Measurements from ENCODE around the gene FRMD4A.

DNA sequence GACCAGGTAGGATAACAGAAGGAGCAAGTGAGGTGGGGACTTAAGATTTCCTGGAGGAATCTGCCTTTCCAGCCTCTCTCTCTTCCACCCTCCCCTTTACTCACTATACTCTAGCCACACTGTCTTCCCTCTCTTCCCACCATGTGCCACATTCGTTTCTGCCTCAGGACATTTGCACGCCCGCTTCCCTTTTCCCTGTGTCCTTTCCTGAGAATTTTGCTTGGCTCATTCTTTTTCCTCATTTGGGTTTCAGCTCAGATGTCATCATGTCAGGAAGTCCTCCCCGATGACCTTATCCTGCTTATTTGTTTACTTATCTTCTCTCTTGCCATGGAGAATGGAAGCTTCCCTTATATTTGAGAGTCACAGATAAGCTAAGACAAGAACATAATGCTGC, 380.2 kb downstream of the FRMD4A start:
- TF ChIP-seq, protein P1, sequence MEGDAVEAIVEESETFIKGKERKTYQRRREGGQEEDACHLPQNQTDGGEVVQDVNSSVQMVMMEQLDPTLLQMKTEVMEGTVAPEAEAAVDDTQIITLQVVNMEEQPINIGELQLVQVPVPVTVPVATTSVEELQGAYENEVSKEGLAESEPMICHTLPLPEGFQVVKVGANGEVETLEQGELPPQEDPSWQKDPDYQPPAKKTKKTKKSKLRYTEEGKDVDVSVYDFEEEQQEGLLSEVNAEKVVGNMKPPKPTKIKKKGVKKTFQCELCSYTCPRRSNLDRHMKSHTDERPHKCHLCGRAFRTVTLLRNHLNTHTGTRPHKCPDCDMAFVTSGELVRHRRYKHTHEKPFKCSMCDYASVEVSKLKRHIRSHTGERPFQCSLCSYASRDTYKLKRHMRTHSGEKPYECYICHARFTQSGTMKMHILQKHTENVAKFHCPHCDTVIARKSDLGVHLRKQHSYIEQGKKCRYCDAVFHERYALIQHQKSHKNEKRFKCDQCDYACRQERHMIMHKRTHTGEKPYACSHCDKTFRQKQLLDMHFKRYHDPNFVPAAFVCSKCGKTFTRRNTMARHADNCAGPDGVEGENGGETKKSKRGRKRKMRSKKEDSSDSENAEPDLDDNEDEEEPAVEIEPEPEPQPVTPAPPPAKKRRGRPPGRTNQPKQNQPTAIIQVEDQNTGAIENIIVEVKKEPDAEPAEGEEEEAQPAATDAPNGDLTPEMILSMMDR (IDR thresholded peaks at IDR 0.05) = no peak
- no peak for TF ChIP-seq POLR2A (IDR thresholded peaks at IDR 0.05)
- TF ChIP-seq POLR2AphosphoS5 (IDR thresholded peaks at IDR 0.05) = no peak

Measured in stomach (tissue), 4 donors.